GM12801 (cell line): Measurements from ENCODE around the gene COX6A2.

Experiments used
- CTCF ChIP-seq: IDR thresholded peaks from one replicate; pipeline ENCODE4 v1.5.1; 2011; ENCODE audit warnings: control low read depth; ENCODE audit not compliant: insufficient read length; ENCODE audit errors: extremely low read depth

The COX6A2 gene

DNA sequence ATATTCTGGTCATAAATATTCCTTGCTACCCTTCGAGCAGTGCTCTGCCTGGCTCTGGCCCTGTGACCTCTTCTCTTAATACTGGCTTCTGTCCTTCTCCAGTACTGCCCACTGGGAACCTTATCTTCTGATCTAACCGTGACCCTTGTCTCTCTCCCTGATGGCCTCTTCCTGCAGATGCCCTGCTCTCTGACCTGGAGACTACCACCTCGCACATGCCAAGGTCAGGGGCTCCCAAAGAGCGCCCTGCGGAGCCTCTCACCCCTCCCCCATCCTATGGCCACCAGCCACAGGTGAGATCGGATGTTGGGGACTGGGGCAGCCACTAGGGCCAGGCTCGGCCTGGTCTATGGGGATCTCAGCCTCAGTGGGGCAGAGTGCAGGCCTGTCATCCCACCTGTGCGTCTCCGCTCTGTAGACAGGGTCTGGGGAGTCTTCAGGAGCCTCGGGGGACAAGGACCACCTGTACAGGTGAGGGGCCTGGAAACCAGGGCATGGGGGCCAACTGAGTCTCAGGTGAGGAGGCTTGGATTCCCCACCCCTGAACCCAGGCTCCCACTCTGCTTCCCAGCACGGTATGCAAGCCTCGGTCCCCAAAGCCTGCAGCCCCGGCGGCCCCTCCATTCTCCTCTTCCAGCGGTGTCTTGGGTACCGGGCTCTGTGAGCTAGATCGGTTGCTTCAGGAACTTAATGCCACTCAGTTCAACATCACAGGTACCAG lies 45.3 kb upstream of the COX6A2 start:
- TF ChIP-seq CTCF: no peak

DNA sequence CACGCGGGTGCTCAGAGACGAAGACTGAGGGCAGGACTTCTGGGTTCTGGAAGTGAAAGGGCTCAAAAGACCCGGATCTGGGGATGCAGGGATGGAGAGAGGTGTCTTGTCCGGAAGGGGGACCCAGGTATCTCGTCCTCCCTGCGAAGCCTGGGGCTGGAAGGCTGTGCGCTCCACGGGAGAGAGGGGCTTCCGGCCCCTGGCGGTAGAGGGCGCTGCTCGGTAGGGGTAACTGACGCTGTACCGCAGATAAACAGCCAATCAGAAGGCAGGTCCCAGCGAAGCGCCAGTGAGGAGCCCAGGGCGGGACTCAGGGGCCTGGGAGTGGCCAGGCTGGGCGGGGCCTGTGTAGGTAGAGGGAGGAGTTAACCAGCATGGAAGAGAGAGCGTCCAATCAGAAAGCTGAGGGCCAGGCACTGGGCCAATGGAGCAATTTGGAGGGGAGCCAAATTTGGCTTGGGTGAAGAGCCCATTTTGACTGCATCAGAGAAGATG lies 44.6 kb upstream of the COX6A2 start:
- no peak for TF ChIP-seq CTCF

- TF ChIP-seq CTCF: no peak
These were observed 43.9 kb upstream of the COX6A2 start, which contains the start of gene TGFB1I1 for GRCh38 chr16:31471875-31472708. Gene TGFB1I1 (plus strand): TSS chr16:31472152. CDS start chr16:31472189, 37 bp downstream.

DNA sequence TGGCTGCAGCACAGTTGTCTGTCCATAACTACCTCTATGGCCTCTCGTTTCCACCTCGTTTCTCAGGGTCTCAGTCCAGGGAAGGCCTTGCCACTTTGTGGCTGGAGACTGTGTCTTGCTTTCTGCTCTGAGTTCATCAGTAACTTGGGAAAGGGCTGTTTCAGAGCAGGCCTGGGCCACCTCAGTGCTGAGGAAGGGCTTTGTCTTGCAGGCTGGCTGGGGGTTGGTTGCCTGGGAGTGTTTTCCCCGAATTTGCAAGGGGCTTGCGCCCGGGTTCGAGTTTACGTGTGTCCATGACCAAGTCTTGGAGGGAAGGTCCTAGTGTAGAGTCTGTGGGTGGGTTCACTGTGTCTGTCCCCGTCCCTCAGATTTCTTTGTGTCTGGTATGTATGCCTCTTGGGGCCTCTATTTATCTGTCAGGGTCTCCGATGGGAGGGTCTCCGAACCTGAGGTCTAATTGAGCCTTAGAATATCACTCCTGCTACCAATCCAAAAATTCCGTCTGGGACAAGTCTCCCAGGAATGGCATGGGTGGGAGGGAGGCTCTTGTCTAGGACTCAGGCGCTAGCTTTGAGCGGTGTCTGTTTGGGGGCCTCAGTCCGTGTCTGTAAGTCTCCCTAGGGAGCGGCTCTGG lies 43.2 kb upstream of the COX6A2 start:
- no peak for TF ChIP-seq CTCF

DNA sequence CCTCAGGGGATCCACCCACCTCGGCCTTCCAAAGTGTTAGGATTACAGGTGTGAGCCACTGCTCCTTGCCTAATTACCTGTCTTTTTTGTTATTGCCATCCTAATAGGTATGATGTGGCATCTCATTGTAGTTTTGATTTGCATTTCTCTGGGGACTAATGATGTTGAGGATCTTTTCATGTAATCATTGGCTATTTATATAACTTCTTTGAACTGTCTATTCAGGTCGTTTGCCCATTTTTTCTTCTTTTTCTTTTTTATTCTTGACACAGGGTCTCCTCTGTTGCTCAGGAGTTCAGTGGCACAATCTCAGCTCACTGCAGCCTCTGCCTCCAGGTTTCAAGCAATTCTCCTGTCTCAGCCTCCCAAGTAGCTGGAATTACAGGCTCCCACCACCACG lies 42.5 kb upstream of the COX6A2 start:
- TF ChIP-seq CTCF: no peak

DNA sequence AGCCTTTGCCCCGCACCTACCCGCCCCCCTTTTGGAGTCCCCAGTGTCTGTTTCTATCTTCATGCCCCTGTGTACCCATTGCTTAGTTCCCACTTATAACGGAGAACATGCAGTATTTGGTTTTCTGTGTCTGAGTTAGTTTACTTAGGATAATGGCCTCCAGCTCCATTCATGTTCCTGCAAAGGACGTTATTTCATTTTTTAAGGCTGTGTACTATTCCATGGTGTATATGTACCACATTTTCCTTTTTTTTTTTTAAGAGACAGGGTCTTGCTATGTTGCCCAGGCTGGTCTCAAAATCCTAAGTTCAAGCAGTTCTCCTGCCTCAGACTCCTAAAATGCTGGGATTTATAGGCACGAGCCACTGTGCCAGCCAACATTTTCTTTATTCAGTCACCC lies 39.7 kb upstream of the COX6A2 start:
- TF ChIP-seq CTCF: no peak

DNA sequence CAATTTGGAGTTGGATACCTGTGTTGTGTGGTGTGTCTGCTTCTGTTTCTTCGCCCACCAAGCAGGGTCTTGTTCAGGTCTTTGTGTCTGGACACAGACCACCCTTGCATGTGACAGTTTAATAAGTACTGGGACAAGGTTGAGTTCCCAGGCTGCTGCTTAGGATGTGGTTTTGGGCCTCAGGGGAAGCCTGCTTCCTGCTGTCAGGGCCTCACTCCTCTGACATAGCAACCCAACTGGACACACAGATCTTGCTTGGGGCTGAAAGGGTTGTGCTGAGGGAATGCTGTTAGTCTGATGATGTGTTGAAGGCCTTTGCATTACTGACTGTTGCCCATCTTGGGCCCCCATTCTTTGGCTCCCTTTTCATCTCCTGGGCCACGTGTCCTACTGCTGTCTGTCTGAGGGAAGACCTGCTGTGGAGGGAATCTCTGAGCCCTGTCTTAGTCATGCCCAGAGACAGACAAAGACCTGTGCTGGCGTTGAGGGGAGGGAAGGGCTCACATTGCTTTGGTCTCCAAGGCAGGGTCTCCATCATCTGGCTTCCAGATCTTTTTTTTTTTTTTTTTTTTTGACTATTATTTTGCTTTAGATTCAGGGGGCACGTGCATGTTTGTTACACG lies 39.1 kb upstream of the COX6A2 start:
- no peak for TF ChIP-seq CTCF
